IMR-90 (cell line): Measurements from ENCODE around the gene FBXL7.

ENCODE experiments used
- NFE2L2 ChIP-seq: fragments of 150-350 bp; IDR thresholded peaks from 2 replicates; pipeline ENCODE4 v1.6.1; 2016; ENCODE audit warnings: low read depth, mild to moderate bottlenecking, low read length
- RAD21 ChIP-seq: IDR thresholded peaks from 2 replicates; pipeline ENCODE4 v1.6.1; 2012; ENCODE audit warnings: low read length, improper control_type of control experiment

- TF ChIP-seq NFE2L2 (no peak), RAD21 (no peak)
Observed at GRCh38 chr5:15639288-15639687, 139.3 kb downstream of the FBXL7 start.
